ENCODE data around the gene DRAP1.
"Not testable (repeated sequence)": the region's sequence is repeated elsewhere in the genome, so short reads cannot be mapped to it uniquely, and the experiment has no call there.

The DRAP1 gene

GRCh38 chr11:65931773-65932557 lies 12.7 kb downstream of the DRAP1 start:
- no peak for FAIRE-seq
- DNase-seq (ENCODE audit: low spot score): no peak

GRCh38 chr11:65932558-65932919 lies 13.3 kb downstream of the DRAP1 start:
- no peak for DNase-seq (ENCODE audit: low spot score)
- FAIRE-seq: no peak

GRCh38 chr11:65934014-65934413 lies 14.8 kb downstream of the DRAP1 start:
- DNase-seq (ENCODE audit: low spot score) (no peak), FAIRE-seq (no peak)

DNA sequence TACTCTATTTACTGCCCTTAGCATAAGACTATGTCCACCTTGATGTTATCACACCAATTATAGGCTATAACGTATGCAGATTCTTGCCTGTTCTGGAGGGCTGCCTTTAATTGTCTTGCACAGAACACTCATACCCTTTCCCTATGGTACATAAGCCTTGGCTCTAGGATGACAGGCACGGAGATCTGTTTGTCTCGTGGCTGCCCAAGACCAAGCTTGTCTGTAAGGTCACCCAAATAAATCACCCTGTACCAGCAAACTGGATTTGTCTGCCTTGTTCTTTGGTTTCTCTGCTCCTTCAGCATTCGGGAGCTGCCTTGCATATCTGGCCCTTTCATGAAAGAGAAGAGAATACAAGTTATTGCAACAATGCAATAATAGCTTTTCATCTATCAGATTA lies 18.5 kb downstream of the DRAP1 start:
- no peak for DNase-seq (ENCODE audit: low spot score)
- no peak for FAIRE-seq

DNA sequence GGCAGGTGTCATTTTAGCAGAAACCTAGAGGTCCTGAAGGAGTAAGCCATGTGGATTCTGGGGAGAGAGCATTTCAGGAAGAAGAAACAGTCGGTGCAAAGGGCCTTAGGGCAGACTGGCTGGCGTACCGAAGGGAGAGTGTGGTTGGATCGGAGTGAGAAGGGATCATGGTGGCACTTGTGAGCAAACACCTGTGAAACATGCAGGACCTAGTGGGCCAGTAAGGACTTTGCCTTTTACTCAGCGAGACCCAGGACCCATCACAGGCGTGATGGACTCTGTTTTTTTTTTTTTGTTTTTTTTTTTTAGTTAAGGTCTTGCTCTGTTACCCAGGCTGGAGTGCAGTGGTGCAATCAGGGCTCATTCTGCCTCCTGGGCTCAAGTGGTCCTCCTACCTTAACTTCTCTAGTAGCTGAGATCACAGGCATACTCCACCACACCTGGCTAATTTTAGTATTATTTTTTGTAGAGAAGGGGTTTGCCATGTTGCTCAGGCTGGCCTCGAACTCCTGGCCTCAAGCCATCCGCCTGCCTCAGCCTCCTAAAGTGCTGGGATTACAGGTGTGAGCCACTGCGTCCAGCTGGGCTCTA lies 22.6 kb downstream of the DRAP1 start:
- DNase-seq (ENCODE audit: low spot score) (no peak), FAIRE-seq (no peak)

GRCh38 chr11:65942531-65942930 lies 23.3 kb downstream of the DRAP1 start:
- no peak for FAIRE-seq

GRCh38 chr11:65944191-65944590 lies 25.0 kb downstream of the DRAP1 start:
- no peak for FAIRE-seq
- DNase-seq (ENCODE audit: low spot score): no peak

More at GRCh38 chr11:65942531-65942930, 23.3 kb downstream of the DRAP1 start:
- DNase-seq (ENCODE audit: low spot score): no peak

DNA sequence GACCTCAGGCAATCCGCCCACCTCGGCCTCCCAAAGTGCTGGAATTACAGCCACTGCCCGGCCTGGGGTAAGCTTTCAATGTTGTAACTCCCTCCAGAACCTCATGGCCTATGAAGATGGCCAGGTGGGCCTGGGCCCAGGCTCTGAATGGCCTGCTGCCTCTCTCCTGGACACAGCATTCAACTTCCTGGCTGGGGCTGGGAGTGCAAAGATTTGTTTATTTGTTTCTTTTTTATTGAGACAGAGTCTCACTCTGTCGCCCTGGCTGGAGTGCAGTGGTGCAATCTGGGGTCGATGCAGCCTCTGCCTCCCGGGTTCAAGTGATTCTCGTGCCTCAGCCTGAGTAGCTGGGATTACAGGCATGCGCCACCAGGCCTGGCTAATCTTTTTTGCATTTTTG lies 25.5 kb downstream of the DRAP1 start:
- DNase-seq (ENCODE audit: low spot score) (no peak), FAIRE-seq (no peak)

DNA sequence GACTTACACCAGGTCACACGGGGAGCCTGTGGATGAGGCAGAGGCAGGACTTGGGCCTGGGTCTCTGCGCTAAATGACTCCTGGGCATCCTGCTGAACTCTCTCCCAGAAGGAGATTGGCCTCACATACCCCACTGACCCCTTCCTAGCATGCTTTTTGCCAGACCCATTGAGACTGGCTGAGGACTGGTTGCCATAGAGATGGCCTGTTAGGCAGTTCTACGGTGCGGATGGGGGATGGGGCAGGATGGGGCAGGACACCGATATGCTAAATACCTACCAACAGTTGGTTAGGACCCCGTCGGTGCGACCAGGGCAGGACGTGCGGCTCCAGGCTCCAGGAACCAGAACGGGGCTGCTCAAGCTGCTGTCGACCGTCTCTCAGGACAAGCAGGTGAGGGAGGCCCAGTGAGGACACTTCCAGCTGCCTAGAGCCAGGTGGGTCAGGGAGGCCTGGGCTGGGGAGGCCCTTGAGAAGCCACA lies 26.2 kb downstream of the DRAP1 start, which contains the start of gene TSGA10IP:
Gene TSGA10IP (plus strand): TSS at position 51 of the 482 bp plus-strand sequence. CDS start 196 bp downstream, at position 247.
- DNase-seq (ENCODE audit: low spot score) (no peak), FAIRE-seq (no peak)

DNA sequence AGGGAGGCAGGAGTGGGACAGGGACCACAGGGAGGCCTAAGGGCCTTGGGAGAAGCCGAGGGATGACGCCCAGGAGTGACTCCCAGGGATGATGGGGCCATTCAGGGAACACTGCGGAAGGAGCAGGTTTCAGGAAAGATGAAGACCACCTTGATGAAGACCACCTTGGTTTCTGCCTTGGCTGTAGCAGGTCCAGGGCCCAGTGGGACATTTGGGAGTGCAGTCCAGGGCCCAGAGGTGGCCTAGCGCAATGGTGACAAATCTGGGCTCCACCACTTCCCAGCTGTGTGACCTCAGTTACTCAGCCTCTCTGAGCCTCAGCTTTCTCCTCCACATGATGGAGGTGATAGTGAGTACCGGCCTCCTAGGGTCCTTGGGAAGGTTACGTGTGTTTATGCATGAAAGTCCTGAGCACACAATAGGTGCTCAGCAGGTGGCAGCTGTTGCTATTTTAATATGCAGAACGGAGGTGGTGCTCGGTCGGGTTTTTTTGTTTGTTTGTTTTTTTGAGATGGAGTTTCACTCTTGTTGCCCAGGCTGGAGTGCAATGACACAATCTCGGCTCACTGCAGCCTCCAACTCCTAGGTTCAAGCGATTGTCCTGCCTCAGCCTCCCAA lies 26.8 kb downstream of the DRAP1 start:
- DNase-seq (ENCODE audit: low spot score) (no peak), FAIRE-seq (no peak)

DNA sequence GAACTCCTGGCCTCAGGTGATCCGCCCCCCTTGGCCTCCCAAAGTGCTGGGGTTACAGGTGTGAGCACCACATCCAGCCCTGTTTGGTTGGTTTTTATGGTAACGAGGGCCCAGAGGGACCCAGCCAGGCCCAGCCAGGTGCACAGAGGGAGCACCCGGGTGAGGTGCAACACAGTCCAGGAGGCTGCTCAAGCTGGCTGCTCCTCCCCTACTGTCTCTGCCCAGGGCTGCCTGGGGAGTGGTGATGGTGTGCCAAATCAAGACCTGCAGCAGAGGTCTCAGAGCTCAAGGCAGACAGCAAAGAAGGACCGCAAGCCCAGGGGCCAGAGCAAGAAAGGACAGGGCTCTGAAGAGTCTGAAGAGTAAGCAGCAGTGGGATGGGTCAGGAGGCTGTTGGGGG lies 27.4 kb downstream of the DRAP1 start:
- FAIRE-seq: no peak

GRCh38 chr11:65947133-65947532 lies 27.9 kb downstream of the DRAP1 start:
- FAIRE-seq: no peak
- DNase-seq (ENCODE audit: low spot score): no peak

More for the DNA sequence above, 27.4 kb downstream of the DRAP1 start:
- no peak for DNase-seq (ENCODE audit: low spot score)

- DNase-seq (ENCODE audit: low spot score) (no peak), FAIRE-seq (no peak)
Observed at GRCh38 chr11:65947603-65948125, 28.4 kb downstream of the DRAP1 start.

DNA sequence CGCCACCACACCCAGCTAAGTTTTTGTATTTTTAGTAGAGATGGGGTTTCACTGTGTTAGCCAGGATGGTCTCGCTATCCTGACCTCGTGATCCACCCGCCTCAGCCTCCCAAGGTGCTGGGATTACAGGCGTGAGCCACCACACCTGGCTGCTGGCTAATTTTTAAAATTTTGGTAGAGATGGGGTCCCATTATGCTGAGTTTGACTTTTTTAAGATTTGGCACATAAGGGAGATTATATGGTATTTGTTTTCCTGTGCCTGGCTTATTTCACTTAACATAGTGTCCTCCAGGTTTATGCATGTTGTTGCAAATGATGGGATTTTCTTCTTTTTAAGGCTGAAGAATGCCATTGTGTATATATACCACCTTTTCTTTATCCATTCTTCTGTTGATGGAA lies 31.5 kb downstream of the DRAP1 start:
- DNase-seq (ENCODE audit: low spot score); FAIRE-seq: not testable (repeated sequence)

- FAIRE-seq; DNase-seq (ENCODE audit: low spot score): not testable (repeated sequence)
Observed at GRCh38 chr11:65951641-65952040, 32.4 kb downstream of the DRAP1 start.

DNA sequence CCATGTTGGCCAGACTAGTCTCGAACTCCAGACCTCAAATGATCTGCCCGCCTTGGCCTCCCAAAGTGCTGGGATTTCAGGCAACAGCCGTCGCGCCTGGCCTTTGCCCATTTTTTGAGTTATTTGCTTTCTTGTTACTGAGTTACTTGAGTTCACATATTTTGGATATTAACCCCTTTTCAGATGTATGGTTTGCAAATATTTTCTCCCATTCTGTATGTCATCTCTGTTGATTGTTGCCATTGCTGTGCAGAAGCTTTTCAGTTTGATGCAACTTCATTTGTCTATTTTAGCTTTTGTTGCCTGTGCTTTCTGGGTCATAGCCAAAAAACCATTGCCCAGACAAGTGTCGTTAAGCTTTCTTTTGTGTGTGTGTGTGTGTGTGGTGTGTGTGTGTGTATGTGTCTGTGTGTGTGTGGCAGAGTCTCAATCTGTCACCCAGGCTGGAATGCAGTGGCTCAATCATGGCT lies 32.9 kb downstream of the DRAP1 start:
- FAIRE-seq (no peak), DNase-seq (ENCODE audit: low spot score) (no peak)

DNA sequence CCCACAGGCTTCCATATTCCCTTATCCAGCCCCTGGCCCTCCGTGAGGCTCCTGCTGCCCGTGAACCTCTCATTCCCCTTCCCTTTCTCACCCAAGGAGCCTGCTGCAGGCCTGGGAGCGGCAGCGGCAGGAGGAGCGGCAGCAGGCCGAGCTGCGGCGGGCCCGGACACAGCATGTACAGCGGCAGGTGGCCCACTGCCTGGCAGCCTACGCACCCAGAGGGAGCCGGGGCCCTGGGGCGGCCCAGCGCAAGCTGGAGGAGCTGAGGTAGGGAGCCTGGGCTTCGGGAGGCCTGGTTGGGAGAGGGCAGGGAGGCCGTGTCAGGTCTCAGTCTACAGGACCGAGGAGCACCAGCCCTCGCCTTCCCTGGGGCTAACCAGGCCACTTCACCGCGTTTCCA lies 34.2 kb downstream of the DRAP1 start:
- FAIRE-seq (no peak), DNase-seq (ENCODE audit: low spot score) (no peak)

DNA sequence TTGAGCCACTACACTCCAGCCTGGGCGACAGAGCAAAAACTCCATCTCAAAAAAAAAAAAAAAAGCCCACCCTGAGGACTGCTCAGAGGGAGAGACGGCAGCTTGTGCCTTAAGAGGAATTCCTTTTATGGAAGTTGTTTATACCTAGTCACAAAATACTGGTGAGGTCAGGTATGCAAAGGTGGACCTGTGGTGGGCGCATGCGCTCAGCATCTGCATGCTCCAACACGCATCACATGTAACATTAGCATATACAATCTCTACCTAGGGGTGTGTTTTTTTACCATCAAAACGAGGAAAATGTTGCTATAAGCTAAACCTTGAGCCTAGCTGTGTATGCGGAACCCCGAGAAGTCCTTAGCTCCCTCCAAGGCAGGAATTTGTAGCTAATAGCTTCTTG lies 35.5 kb downstream of the DRAP1 start:
- no peak for DNase-seq (ENCODE audit: low spot score)

DNA sequence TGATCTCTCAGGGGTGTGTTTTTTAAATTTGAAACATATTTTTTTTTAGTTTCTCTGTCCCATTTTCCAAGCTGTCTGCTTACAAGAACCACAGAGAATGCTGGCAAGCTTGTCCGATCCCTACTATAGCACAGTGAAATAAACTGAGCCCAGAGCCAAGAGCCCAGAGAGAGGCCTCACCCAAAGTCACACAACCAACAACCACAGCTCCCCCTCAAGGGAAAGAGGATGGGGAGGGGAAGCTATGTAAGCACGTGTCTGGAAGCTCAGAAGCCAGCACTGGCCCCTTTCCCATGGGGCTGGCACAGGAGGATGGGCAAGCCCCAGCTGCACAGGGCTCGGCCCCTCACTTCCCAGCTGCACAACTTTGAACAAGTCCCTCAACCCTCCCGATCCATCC lies 39.1 kb downstream of the DRAP1 start:
- FAIRE-seq: no peak
- no peak for DNase-seq (ENCODE audit: low spot score)

More for the DNA sequence above, 35.5 kb downstream of the DRAP1 start:
- no peak for FAIRE-seq

GRCh38 chr11:65958774-65959420 lies 39.7 kb downstream of the DRAP1 start:
- DNase-seq (ENCODE audit: low spot score): no peak
- FAIRE-seq: no peak

GRCh38 chr11:65960824-65961266 lies 41.6 kb downstream of the DRAP1 start:
- FAIRE-seq (no peak), DNase-seq (ENCODE audit: low spot score) (no peak)
